Left colon (tissue), 2 donors: ENCODE data around the gene NENF. TPM values are rescaled to one million over a fixed set of nuclear protein-coding genes. Genes with fewer than 3 reads are reported as not detected.
A peak's percentile ranks its signal among the peaks of the same experiment; 100 is the strongest.
"Not testable (repeated sequence)": the region's sequence is repeated elsewhere in the genome, so short reads cannot be mapped to it uniquely, and the experiment has no call there.

Experiments
- ATAC-seq: fragments of 200-7000 bp; cut with Tn5 transposase; one replicate; pipeline ENCODE4 v1.9.1; 2020; ENCODE audit warnings: mild to moderate bottlenecking, moderate library complexity
- DNase-seq, 2 donors: peaks; one replicate each; pipeline ENCODE4 v3.0.0-alpha.2; 2020
- intact Hi-C, 2 donors: fragments of 100-400 bp; cut with DNase I in 1 of 2; cut with micrococcal nuclease in 1 of 2; formaldehyde crosslinking; loops; one replicate each; pipeline versions ENCODE4 v1.11.2 to v1.14.0; 2022; cut with DNase I, micrococcal nuclease
- long read RNA-seq: library from polyadenylated mRNA; unstranded; transcript quantifications from one replicate; pipeline ENCODE4 v2.0.0, GENCODE V29; 2021
- total RNA-seq, 2 donors: library from RNA; stranded (reverse); fragmentation: NEBNext Ultra II Directional; extraction: Animal tissue kit (Norgen Biotek cat#: 25700); gene quantifications; one replicate each; pipeline ENCODE4 v1.2.1, GENCODE V29; 2021
- donor health status: DM: no; HTN: no; CAD: no.
- donor health status: DM: yes; HTN: yes; CAD: no.

The NENF gene
- total RNA-seq, result 10 to 100 TPM; 26.6 to 38.7 TPM
- long read RNA-seq, transcript NENF-201 (4 exons, 949 nt), result major isoform, 37 of 38 reads
- long read RNA-seq, partial matches to known transcripts, result 1 of 38 reads
- long read RNA-seq, other reads (novel, unspliced or antisense), result 0 of 38 reads

GRCh38 chr1:212432661-212433576, at the start of gene NENF:
TSS of gene NENF (plus strand) at chr1:212432920. CDS start at chr1:212432944, 24 bp downstream.
- intact Hi-C loops, result no loop called here
- DNase-seq (peak; percentile 83 to 91), ATAC-seq (peak; percentile 96)

GRCh38 chr1:212386029-212386428, 46.7 kb upstream of the NENF start:
- DNase-seq (no peak), ATAC-seq (no peak)

GRCh38 chr1:212388985-212389716, 43.6 kb upstream of the NENF start:
- no peak for ATAC-seq
- no peak for DNase-seq
- intact Hi-C loops, result no loop called here

More at GRCh38 chr1:212386029-212386428, 46.7 kb upstream of the NENF start:
- intact Hi-C loops, result no loop called here

- DNase-seq, ATAC-seq, intact Hi-C loops: not testable (repeated sequence)
These were observed 36.9 kb upstream of the NENF start for GRCh38 chr1:212395678-212396437.

GRCh38 chr1:212396638-212397037, 36.1 kb upstream of the NENF start:
- intact Hi-C loops, result no loop called here
- ATAC-seq (no peak), DNase-seq (no peak)

GRCh38 chr1:212397171-212397570, 35.5 kb upstream of the NENF start:
- DNase-seq, result no peak
- intact Hi-C loops, result no loop called here
- no peak for ATAC-seq

- intact Hi-C loops, result no loop called here
- no peak for ATAC-seq
- DNase-seq, result no peak
These were observed 31.7 kb upstream of the NENF start for GRCh38 chr1:212401042-212401441.

GRCh38 chr1:212401838-212402582, 30.7 kb upstream of the NENF start:
- DNase-seq (no peak), ATAC-seq (no peak)
- intact Hi-C loops, result no loop called here

GRCh38 chr1:212402666-212403321, 29.9 kb upstream of the NENF start:
- no peak for ATAC-seq
- DNase-seq, result no peak
- intact Hi-C loops, result no loop called here

- intact Hi-C loops, result no loop called here
- DNase-seq (no peak), ATAC-seq (no peak)
These were observed 22.4 kb upstream of the NENF start for GRCh38 chr1:212410231-212410820.

GRCh38 chr1:212412374-212412773, 20.3 kb upstream of the NENF start:
- intact Hi-C loops, result no loop called here
- no peak for DNase-seq
- ATAC-seq, result no peak

- intact Hi-C loops, result no loop called here
- DNase-seq (no peak), ATAC-seq (peak; percentile 54)
These were observed 18.8 kb upstream of the NENF start for GRCh38 chr1:212413902-212414327.

- intact Hi-C loops, result no loop called here
- ATAC-seq, result peak; percentile 96
- DNase-seq, result peak; percentile 90 to 91
These were observed 18.2 kb upstream of the NENF start, which contains the start of gene PACC1 for GRCh38 chr1:212414328-212415106. TSS of gene PACC1 (minus strand) at chr1:212414886. CDS start at chr1:212414757, 129 bp downstream.

GRCh38 chr1:212415107-212415841, 17.4 kb upstream of the NENF start:
- intact Hi-C loops, result no loop called here
- DNase-seq, result no peak
- no peak for ATAC-seq

GRCh38 chr1:212421165-212421564, 11.6 kb upstream of the NENF start:
- ATAC-seq (no peak), DNase-seq (no peak)
- intact Hi-C loops, result no loop called here

- intact Hi-C loops, result no loop called here
- DNase-seq, result no peak
- ATAC-seq, result no peak
These were observed 8.8 kb upstream of the NENF start for GRCh38 chr1:212423879-212424278.
